ENCODE results near the gene NR2F6.

NR2F6 gene

DNA sequence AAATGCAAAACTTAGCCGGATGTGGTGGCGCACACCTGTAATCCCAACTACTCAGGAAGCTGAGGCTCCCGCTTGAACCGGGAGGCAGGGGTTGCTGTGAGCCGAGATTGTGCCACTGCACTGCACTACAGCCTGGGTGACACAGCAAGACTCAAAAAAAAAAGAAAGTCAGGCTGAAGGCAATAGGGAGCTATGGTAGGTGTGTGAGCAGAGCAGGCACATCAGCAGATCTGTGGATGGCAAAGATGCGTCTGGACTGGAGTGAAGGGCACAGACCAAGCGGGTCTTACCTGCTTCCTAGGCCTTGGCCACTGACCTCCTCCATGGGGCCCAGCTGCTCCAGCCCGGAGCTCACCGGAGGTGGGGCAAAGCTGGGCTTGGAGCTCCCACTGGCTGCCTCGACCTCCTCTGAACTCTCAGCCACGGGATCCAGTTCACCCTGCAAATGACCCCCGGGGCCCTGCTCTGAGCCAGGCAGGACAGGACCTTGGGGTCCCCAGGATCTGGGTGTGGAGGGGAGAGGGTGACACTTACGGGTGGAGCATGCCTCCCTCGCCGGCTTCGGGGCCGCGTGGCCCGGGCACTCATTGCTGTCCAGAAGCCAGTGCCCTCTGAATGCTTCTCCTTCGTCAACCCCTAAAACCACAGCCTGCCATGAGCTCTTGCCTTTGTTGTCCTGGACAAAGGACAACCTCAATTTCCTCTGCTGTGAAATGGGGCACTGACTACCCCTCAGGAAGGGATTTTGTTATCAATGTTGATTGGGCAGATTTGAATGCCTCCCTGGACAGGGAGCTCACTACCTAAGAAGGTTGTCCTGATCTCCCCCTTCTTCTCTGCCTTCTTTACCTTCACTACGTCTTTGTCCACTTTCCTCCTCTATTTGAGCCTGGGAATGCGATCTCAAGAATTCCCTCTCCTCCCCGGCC is 18.3 kb upstream of the NR2F6 start:
- DNase-seq = no peak

DNA sequence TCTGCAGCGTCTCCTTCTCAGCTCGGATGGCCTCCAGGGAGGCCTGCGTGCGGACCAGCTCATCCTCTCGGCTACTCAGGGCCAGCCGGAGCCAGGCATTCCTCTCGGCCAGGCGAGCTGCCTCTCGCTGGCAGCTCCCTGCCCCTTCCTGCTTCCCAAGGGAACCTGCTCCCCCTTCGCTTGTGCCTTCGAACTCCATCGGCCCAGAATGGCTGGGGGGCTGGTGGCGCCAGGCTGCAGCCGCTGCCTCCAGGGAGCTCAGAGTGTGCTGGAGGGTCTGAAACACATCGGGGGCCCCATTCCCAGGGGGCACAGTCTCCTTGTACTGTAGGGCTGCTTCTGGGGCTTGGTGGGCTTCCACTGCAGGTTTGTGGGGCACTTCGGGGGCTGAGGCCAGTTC is 16.8 kb upstream of the NR2F6 start:
- DNase-seq = no peak

DNA sequence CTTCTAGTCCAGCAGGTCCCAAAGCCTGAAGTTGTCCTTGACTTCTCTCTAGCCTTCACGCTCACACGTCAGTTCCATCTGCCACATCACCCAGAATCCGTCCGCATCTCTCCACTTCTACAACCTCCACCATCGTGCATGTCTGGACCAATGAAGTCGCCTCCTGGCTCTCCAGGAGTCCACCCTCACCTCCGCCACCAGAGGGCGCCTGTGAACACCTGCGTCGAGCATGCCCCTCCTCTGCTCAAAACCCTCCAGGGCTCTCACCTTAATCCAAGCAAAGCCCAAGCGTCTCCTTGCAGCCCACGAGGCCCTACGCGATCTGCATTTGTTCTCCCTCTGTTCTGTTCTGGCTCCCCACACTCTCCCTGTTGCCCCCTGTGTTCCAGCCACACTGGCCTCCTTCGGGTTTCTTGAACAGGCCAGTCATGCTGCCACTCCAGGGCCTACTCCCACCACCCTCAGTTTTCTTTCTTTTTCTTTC is 15.2 kb upstream of the NR2F6 start:
- peak in 1 of 2 donors; percentile 12 for DNase-seq

DNA sequence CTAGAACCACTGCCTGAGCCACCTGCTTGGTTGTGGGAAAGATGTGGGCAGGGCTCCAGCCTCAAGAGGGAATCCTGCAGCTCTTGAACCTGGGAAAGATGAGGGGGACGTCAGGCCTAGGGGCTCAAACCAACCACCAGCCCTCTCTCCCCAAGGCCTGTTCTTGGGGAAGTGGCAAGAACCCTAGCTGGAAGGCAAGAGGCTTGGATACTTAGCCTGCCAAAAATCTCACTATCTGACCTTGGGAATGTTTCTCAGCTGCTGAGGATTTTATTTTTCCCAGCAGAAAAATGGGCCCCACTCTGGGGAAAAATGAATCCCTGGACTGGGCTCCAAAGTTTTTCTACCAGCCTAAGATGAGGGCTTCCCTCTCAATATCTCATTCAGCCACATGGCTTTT is 14.2 kb upstream of the NR2F6 start:
- no peak for DNase-seq

DNA sequence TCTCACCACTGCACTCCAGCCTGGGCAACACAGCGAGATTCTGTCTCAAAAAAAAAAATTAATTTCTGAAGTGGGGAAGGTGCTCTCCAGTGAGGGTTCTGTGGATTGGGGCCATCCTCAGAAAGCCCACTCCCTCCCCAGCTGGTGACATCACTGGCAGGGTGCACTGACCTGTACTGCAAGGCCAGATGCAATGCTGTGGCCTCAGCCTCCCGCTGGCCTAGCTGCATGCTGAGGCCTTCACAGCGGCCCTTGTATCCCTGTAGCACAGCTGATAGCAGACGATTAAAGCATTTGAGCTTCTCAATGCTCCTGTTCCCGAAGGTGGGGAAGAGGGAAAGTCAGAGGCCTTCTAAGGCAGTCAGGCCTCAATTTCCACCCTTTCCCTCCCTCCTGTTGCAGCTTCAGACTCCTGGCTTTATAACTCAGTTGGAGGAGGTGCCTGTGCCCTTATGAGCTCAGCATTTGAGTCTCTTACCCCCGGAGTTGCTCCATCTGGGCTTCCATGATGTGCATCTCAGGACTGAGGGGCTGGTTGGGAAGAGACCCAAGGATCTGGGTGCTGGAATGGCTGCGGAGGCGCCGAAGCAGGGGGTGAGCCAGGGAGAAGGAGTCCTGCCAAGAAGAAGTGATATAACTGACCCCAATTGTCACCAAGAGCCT is 13.5 kb upstream of the NR2F6 start:
- no peak for DNase-seq

DNA sequence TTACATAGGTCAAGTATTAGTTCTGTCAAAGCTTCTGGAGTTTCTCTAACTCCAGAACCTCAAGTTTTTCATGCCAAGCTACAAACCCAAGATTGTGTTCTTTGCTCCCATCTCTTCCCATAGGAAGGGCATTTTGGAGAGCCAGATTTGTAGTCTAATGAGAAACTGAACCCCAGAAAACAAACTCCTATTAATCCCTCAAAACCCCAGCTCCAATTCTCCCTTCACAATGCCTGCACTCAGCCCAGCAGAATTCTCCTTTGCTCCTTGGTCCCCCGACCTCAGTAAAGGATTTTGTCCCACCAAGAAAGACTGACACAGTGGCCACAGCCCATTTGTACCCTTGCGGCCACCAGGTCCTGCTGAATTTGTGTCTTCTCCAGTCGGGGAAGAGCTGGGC is 10.4 kb upstream of the NR2F6 start:
- no peak for DNase-seq

DNA sequence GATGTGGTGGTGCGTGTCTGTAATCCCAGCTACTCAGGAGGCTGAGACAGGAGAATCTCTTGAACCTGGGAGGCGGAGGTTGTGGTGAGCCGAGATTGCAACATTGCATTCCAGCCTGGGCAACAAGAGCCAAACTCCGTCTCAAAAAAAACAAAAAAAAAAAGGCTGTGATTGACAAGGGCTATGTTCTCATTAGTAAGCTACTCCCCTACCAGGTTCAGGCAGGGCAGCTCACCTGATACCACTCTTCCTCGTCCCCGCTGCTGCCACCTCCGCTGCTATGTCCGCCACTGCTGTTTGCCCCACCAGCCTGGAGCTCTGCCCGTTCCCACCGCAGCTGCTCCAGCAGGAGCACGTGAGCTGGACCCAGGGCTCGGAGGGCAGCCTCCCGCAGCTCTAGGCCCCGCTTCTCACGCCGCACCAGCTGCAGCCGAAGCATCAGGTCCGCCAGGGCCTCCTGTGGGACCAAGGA is 9.5 kb upstream of the NR2F6 start:
- no peak for DNase-seq

DNA sequence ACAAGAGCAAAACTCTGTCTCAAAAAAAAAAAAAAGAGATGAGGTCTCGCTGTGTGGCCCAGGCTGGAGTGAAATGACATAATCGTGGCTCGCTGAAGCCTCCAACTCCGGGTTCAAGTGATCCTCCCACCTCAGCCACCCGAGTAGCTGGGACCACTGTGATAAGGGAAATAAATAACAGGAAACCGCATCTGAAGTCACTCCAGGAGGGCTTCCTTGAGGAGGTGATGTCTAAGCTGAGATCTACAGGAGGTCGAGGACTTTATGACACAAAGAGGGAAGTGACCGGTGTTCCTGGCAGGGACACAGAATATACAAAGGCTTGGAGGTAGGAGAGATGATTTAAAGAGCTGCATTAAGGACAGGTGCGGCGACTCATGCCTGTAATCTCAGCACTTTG is 8.9 kb upstream of the NR2F6 start:
- DNase-seq = no peak

DNA sequence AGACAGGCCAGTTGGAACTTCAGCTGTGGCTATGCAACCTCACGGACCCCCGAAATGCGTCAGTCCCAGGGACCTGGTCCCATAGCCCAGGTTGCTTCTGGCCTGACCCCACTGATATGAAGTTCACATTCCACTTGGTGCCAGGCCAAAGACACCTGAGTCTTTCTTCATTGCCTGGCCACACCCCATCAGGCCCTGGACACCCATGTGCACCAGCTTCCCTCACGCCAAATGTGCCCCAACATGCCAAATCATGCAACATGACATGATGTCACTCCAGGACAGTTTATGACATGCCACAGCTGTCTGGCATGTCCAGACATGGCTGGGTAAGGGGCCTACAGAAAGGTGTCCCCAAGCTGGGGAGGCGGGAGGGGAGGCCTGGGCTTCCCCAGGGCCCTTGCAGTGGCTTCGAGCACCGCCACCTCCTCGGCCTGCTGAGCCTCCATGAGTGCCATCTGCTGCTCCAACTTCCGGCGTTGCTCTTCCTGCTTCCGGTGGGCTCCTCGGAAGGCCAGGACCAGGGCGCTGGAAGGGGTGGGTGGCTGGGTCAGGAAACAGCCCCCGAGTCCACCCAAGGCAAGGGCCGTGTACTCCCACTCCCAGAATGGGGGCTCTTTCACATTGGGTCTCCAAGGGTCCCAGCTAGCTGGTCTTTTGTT is 4.3 kb upstream of the NR2F6 start:
- no peak for DNase-seq

DNA sequence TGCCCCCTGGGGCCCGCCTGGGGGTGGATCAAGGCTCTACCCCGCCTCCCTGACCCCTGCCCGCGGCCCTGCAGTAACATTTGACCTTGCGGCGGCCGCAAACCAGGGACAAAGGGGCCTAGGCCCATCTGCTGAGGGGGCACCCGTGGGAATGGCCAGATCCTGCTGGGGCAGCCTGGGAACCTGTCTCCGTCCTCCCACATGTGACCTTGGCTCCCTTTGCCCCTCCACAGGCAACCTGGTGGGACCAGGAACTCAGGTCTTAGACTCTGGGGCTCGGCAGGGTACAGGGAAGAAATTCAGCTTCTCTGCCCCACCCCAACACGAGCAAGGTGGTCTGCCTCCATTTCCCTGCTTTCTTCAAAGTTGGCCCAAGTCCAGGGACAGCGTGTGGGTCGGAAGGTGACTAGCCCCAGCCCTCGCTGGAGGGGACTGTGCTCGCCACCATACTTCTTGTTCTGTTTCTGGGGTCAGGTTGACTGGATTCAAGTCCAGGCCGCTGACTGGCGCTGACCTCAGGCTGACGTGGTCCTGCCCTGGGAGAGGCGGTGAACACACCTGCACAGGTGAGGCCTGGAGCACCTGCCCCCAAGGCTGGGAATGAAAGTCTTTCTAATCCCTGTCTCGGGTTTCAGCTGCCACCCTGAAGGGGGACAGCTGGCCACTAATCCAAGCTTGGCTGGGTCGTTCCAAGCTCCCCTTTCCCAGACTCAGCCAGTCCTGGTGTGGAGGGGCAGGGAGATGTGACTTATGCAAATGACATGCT is 2.5 kb upstream of the NR2F6 start:
- no peak for DNase-seq

DNA sequence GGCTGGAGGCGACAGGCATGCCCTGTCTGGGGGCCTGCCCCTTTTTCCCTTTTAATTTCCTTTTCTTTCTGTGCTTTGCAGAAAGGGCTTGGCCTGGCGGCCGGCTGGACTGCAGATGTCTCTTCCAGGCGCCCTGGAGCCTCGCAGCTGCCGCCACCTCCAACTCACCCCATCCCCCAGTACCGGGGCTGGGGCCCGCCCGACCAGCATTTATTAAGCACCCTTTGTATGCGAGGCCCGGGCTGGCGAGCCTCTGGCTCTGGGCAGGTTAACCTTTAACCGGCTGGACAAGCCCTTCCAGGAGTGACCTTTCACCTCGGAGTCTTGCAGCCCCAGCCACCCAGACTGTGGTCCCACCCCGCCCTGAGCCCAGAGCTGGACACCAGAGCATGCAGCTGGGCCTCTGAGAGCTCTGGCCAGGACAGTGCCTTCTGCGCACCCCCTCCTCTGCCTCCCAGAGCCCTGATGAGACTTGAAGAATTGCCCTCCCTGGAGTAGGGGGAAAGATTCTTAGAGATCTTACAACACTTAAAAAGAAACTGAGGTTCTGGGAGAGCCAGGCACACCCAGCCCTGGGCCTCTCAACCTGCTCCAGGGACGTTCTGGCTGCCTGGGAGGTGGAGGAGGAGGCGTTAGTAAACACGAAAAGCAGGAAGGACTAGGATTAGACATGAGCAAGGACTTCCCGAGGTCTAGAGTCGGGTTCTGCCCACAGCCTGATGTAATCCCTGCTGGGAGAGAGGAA is 1.1 kb upstream of the NR2F6 start:
- DNase-seq = no peak

DNA sequence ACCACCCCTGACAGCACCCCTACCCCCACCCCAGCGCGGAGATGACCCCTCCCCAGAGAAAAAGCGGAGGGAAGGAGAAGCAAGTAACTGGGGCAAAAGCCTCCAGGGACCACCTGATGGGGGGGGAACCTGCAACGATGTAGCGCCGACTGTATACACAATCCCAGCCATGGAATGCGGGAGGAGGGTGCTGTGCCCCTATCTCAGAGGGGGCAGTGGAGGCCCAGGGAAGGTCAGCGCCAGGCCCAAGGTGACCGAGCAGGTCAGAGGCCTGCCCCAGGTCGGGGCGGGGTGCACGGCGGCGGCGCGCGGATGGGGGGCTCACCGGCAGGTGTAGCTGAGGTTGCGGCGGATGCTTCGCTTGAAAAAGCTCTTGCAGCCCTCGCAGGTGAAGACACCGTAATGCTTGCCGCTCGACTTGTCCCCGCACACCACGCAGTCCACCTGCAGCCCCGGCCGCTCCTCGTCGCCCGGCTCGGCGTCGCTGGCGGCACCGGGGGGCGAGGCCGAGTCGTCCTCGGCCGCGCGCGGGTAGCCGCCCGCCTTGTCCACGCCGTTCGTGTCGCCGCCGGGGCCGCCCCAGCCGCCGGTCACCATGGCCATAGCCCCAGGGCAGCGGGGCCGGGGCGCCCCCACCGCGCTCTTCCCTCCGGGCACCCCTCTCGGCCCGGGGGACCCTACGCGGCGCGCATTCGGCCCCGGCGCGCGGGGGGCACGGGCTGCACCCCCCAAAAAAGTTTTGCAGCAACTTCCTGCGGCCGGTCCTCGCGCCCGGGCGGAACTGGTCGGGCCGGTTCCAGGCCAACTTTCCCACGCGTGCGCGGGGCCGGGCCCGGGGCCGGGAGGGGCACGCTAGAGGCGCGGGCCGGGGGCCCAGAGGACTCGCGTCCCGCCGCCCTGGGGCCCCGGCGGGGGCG is 843 bp downstream of the NR2F6 start:
- no peak for DNase-seq

DNA sequence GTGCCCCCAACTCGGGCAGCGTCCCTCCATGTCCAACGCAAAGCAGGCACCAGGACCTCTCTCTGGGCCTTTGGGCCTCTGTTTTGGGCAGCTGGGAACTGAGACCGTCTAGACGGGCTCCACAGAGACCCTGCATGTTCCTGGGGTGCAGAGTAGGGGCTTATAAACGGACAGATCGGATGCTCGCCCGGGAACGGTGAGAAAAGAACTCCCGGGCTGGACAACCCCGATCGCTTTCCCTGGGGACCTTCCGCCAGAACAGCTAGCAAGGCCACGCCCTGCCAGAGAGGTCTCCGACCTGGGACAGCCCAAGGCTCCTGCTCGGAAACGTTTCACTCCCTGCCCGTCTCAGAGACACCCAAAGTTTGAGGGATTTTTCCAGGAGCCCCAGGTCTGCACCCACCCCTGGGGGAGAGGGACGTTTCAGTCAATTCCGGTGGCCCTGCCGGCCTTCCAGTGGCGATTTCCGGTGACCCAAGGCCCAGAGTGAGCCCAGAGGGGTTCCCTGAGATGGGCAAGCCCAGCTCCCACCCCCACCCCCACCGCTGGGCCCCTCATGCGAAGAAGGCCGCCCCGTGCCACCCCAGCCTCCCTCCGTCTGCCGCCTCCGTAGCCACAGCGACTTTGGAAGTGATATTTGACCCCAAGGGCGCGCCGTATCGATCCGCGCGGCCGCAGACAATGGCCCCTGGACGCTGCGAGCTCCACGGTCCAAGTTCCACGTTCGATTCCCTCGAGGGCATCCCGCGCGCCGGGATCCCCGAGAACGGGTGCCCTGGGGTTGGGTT is 1.7 kb downstream of the NR2F6 start:
- no peak for DNase-seq

DNA sequence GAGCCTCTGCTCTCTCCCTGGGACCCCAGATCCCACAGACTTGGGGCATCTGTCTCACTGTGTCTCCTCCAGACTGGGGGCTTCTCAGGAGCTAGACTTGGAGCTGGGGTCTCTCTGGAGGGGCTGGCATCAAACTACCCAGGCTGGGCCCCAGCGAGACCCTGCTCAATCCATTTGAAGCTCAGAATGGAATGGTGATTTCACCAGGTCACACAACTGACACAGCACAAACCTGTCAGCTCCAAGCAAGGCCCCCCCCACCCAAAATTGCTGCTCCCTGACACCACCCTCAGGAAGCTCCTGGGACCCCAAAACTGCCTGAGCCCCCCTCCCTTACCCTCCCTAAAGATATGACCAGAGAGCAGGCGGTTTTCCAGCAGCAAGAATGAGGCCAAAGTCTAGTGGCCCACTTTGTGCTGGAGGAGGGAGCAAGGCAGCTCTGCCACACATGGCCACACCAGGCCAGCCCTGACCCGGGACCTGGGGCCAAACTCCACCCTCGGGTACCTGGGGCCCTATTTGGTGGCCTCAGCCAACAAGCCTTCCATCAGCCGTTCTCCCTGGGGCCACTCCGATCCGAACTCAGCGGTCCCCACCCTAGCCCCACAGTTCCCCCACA is 2.4 kb downstream of the NR2F6 start:
- DNase-seq = no peak

DNA sequence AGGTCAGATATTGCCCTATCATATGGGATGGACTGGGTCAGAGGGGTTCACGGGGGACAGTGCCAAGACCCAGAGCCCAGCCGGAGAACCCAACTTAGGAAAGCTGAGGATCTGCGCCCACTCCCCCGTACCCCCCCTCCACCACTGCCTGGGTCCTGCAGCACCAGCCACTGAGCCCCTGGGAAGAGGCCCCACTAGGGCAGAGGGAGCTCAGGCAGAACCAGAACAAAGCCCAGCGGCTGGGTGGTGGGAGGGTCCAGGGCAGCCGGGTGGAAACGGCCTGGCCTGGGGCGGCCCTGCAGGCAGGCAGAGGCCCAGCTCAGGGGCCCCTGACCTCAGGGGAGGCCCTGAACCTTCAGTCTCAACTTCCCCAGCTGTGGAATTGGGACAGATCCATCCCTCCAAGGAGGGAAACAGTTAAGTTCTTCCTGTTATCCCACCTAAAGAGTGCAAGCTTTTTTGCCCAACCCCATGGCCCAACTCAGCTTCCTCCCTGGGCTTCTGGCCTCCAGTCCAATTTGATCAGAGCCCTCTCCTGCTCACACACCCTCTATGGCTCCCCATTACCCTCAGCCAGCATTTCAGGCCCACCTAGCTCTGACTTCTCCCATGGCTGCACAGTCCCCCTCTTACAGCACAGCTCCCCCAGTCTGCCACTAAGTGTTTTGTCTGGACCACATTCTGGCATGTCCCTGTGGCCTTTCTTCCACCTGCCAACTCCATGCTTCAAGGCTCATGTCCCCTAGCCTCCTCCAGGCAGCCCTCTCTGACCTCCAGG is 3.1 kb downstream of the NR2F6 start:
- no peak for DNase-seq

DNA sequence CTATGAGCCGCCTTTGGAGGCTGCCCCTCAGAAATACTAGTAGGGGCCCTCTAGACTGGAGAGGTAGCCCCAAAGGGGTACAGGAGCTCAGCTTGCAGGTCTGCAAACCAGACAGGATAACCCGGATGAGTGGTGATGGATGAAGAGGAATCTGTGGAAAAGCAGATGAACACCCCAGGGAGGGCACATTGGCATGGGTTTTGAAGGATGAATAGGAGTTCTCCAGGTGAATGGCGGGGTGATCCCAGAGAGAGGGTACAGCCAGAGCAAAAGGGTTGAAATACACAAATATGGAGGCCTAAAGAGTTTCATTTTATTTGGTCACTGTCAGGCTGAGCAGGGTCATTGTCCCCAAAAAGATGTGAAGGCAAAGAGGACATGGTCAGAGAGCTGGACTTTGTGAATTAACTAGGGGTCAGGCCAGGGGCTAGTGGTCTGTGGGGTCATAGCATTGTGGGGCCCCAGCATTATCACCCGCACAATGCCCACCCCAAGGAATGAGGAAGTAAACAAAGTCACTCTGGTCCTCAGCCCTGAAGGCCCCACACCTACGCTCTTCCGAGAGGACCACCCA is 4.8 kb downstream of the NR2F6 start:
- DNase-seq = no peak

DNA sequence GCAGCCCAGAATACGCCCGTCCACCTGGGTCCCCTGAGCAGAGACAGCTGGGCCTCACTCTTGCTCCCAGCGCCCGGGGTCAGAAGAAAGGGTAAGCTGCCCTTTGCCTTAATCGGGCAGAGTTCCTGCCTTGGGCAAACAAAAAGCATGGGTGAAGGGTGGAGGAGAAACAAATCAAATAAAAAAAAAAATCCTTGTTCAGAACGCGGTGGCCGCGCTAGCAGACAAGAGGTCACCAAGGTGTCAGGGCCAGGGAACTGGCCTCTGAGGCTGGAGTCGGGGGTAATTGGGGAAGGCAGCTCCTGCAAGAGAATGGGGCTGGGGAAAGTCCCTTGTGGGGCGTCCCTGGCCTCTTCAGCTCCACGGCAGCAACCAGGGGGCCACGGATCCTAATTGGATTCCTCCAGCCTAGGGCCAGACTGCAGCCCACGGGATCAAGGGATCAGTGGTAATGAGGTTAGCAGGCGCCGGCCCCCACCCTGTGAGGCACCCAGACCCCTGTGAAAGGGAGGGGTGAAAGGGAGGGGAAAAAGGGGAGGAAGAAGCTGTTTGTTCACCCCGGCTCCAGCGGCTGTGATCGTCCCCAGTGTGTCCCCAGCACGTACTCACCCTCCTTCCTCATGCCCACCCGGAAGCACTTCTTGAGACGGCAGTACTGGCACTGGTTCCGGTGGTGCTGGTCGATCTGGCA is 5.5 kb downstream of the NR2F6 start:
- DNase-seq = no peak

Data from hippocampal formation (tissue), 2 donors.